HUES6 (cell line): ENCODE data around the gene PPME1.

ENCODE experiments used
- H3K27ac ChIP-seq: 2 replicates; pipeline ENCODE4 v1.7.0; 2013; ENCODE audit warnings: low read depth, mild to moderate bottlenecking, low read length, inconsistent platforms
- H3K27me3 ChIP-seq: 2 replicates; pipeline ENCODE4 v1.6.1; 2013; ENCODE audit warnings: low read length; ENCODE audit not compliant: control insufficient read depth, insufficient read depth
- H3K36me3 ChIP-seq: 2 replicates; pipeline ENCODE4 v1.6.1; 2013; ENCODE audit warnings: low read length; ENCODE audit not compliant: control insufficient read depth, insufficient read depth
- H3K4me1 ChIP-seq: 2 replicates; pipeline ENCODE4 v1.6.1; 2013; ENCODE audit warnings: low read length; ENCODE audit not compliant: control insufficient read depth, insufficient read depth
- H3K4me3 ChIP-seq: 2 replicates; pipeline ENCODE4 v1.5.1; 2013; ENCODE audit warnings: low read depth, low read length
- H3K9ac ChIP-seq: one replicate; pipeline ENCODE4 v1.6.1; 2013; ENCODE audit warnings: mild to moderate bottlenecking, low read length
- H3K9me3 ChIP-seq: 2 replicates; pipeline ENCODE4 v1.6.1; 2013; ENCODE audit warnings: low read depth, low read length; ENCODE audit not compliant: control insufficient read depth, insufficient read depth

The PPME1 gene

GRCh38 chr11:74185695-74186094, 14.6 kb downstream of the PPME1 start:
- Histone ChIP-seq H3K9ac (no peak overlapping the region), H3K4me3 (no peak overlapping the region), H3K27ac (no peak overlapping the region), H3K9me3 (peaks cover 8% of the 10 kb centered on the region), H3K4me1 (no peaks in the 10 kb centered on the region), H3K27me3 (no peaks in the 10 kb centered on the region), H3K36me3 (0 out of 2 replicates have a peak, but pooled peaks cover 3% of the 10 kb centered on the region)

DNA sequence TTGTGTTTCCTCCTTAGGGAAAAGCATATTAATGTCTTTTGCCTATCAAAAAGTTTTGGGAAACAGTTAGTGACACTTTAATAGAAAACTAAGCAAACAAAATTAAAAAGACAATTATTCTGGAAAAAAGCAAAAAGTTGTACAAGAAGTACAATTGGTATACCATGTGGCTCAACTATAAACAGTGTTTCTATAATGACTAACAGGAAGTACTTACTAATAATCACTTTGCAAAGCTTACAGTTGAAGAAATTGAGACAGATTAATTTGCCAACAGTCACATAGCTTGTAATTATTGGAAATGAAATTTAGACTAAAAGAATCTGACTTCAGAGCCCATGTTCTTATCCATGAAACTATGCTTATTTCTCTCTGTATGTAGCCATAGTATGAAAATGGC, 24.7 kb downstream of the PPME1 start:
- Histone ChIP-seq H3K27me3 (no peaks in the 10 kb centered on the region), H3K27ac (no peak overlapping the region), H3K9me3 (peaks cover 5% of the 10 kb centered on the region), H3K4me1 (no peaks in the 10 kb centered on the region), H3K36me3 (0 out of 2 replicates have a peak, but pooled peaks cover 2% of the 10 kb centered on the region), H3K4me3 (no peak overlapping the region), H3K9ac (no peak overlapping the region)

- Histone ChIP-seq H3K9ac (no peak overlapping the region), H3K27ac (no peak overlapping the region), H3K36me3 (0 out of 2 replicates have a peak, but pooled peaks cover 2% of the 10 kb centered on the region), H3K9me3 (0 out of 2 replicates have a peak, but pooled peaks cover 3% of the 10 kb centered on the region), H3K4me3 (no peak overlapping the region), H3K27me3 (no peaks in the 10 kb centered on the region), H3K4me1 (no peaks in the 10 kb centered on the region)
Measured at GRCh38 chr11:74196781-74197486, 25.8 kb downstream of the PPME1 start.

DNA sequence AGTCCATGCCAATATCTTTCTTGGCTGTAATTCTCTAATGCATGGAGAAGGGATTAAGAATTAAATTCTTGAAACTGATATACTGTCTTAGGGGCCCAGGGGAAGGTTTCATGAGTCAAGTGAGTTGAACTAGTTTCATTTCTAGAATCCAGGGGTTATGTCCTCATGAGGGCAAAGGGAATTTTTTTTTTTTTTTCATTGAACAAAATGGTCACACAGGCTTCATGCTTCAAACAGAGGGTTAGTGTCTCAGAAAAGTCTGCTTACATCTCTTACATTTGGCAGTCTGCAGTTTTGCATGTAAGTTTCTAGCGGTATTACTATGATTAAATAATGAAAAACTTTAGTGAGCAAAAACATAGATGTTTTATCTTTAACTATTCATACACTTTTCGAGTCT, 32.9 kb downstream of the PPME1 start:
- H3K9me3 ChIP-seq, result no peaks in the 10 kb centered on the region
- peaks cover 5% of the 10 kb centered on the region for H3K36me3 ChIP-seq
- no peak overlapping the region for H3K4me3 ChIP-seq
- H3K27me3 ChIP-seq, result no peaks in the 10 kb centered on the region
- H3K27ac ChIP-seq, result no peak overlapping the region
- H3K4me1 ChIP-seq, result no peaks in the 10 kb centered on the region
- H3K9ac ChIP-seq, result no peak overlapping the region

GRCh38 chr11:74204701-74205100, 33.6 kb downstream of the PPME1 start:
- Histone ChIP-seq H3K9me3 (no peaks in the 10 kb centered on the region), H3K36me3 (peaks cover 12% of the 10 kb centered on the region), H3K4me1 (no peaks in the 10 kb centered on the region), H3K27me3 (no peaks in the 10 kb centered on the region), H3K4me3 (no peak overlapping the region), H3K27ac (no peak overlapping the region), H3K9ac (no peak overlapping the region)

GRCh38 chr11:74205181-74205580, 34.1 kb downstream of the PPME1 start:
- H3K27me3 ChIP-seq, result no peaks in the 10 kb centered on the region
- no peaks in the 10 kb centered on the region for H3K4me1 ChIP-seq
- H3K36me3 ChIP-seq, result peaks cover 14% of the 10 kb centered on the region
- H3K4me3 ChIP-seq, result no peak overlapping the region
- no peak overlapping the region for H3K27ac ChIP-seq
- no peak overlapping the region for H3K9ac ChIP-seq
- H3K9me3 ChIP-seq, result no peaks in the 10 kb centered on the region

DNA sequence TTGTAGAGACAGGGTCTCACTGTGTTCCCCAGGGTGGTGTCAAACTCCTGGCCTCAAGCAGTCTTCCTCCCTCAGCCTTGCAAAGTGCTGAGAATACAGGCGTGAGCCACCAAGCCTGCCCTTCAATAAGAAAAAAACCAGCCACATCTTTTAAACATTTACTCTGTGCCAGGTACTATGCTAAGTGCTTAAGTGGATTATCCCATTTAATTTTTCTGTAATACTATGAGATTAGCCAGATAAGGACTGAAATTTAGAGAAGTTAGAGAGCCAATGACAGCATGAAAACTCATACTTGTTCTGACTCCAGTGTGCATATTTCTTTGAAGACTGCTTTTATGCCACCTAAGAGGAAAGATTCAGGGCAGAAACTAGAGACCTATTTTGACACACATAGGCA, 35.7 kb downstream of the PPME1 start:
- H3K36me3 ChIP-seq, result peaks cover 18% of the 10 kb centered on the region
- no peaks in the 10 kb centered on the region for H3K9me3 ChIP-seq
- H3K4me1 ChIP-seq, result 0 out of 2 replicates have a peak, but pooled peaks cover 3% of the 10 kb centered on the region
- no peak overlapping the region for H3K27ac ChIP-seq
- H3K4me3 ChIP-seq, result no peak overlapping the region
- no peak overlapping the region for H3K9ac ChIP-seq
- H3K27me3 ChIP-seq, result no peaks in the 10 kb centered on the region

DNA sequence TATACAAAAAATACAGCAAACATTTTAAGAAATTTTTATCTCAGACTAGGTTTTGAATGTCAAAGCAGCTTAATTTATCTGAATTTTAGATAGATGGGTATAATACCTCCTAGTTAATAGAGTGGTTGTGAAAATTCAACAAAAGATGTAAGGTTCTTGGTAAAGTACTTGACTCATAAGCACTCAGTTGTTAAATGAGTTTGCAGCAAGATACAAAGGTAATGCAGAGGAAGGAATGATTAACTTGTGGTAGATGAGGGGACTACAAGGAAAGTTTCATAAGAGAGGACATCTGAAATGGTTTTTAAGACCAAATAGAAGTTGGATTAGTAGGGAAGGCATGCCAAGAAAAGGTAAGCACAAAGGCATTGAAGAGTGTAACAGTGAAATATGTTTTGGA, 37.4 kb downstream of the PPME1 start:
- H3K4me3 ChIP-seq, result no peak overlapping the region
- H3K9ac ChIP-seq, result no peak overlapping the region
- peaks cover 22% of the 10 kb centered on the region for H3K36me3 ChIP-seq
- H3K27ac ChIP-seq, result no peak overlapping the region
- no peaks in the 10 kb centered on the region for H3K9me3 ChIP-seq
- H3K4me1 ChIP-seq, result 0 out of 2 replicates have a peak, but pooled peaks cover 3% of the 10 kb centered on the region
- H3K27me3 ChIP-seq, result no peaks in the 10 kb centered on the region

GRCh38 chr11:74212533-74212932, 41.4 kb downstream of the PPME1 start:
- Histone ChIP-seq H3K9me3 (no peaks in the 10 kb centered on the region), H3K4me1 (0 out of 2 replicates have a peak, but pooled peaks cover 3% of the 10 kb centered on the region), H3K27me3 (no peaks in the 10 kb centered on the region), H3K4me3 (no peak overlapping the region), H3K36me3 (peaks cover 17% of the 10 kb centered on the region), H3K9ac (no peak overlapping the region), H3K27ac (no peak overlapping the region)

GRCh38 chr11:74220376-74220775, 49.3 kb downstream of the PPME1 start:
- Histone ChIP-seq H3K27me3 (no peaks in the 10 kb centered on the region), H3K9me3 (no peaks in the 10 kb centered on the region)

GRCh38 chr11:74221816-74222215, 50.7 kb downstream of the PPME1 start:
- H3K36me3 ChIP-seq, result peaks cover 5% of the 10 kb centered on the region; the same call in 1 of the 2 replicates
- no peak overlapping the region for H3K9ac ChIP-seq
- H3K4me3 ChIP-seq, result no peak overlapping the region
- no peaks in the 10 kb centered on the region for H3K27me3 ChIP-seq
- H3K9me3 ChIP-seq, result no peaks in the 10 kb centered on the region
- H3K4me1 ChIP-seq, result no peaks in the 10 kb centered on the region
- H3K27ac ChIP-seq, result no peak overlapping the region

More at GRCh38 chr11:74220376-74220775, 49.3 kb downstream of the PPME1 start:
- Histone ChIP-seq H3K36me3 (peaks cover 5% of the 10 kb centered on the region; the same call in 1 of the 2 replicates), H3K9ac (no peak overlapping the region), H3K27ac (no peak overlapping the region), H3K4me1 (no peaks in the 10 kb centered on the region), H3K4me3 (no peak overlapping the region)
